Trophoblast cell (in vitro differentiated cells and primary cell): ENCODE data around the gene ZNF763.
"Not testable (repeated sequence)": the region's sequence is repeated elsewhere in the genome, so short reads cannot be mapped to it uniquely, and the experiment has no call there.

Source experiments
- DNase-seq, 2 donors: peaks; one replicate each; pipeline ENCODE4 v3.0.0-alpha.2; 2016
- H2AFZ ChIP-seq: 2 replicates; pipeline ENCODE4 v1.6.1; 2013; ENCODE audit warnings: low read length, moderate library complexity, mild to moderate bottlenecking; ENCODE audit not compliant: insufficient read depth, poor library complexity
- H2AK5ac ChIP-seq: 2 replicates; pipeline ENCODE4 v1.6.1; 2013; ENCODE audit warnings: mild to moderate bottlenecking, low read length
- H2BK120ac ChIP-seq: 2 replicates; pipeline ENCODE4 v1.6.1; 2013; ENCODE audit warnings: low read length, mild to moderate bottlenecking, moderate library complexity; ENCODE audit not compliant: insufficient read depth, poor library complexity
- H2BK12ac ChIP-seq: 2 replicates; pipeline ENCODE4 v1.6.1; 2013; ENCODE audit warnings: mild to moderate bottlenecking, low read length, moderate library complexity
- H2BK5ac ChIP-seq: 2 replicates; pipeline ENCODE4 v1.6.1; 2013; ENCODE audit warnings: low read length, low read depth, moderate library complexity, mild to moderate bottlenecking; ENCODE audit not compliant: poor library complexity
- H3K14ac ChIP-seq: 2 replicates; pipeline ENCODE4 v1.6.1; 2013; ENCODE audit warnings: mild to moderate bottlenecking, low read length
- H3K18ac ChIP-seq: 2 replicates; pipeline ENCODE4 v1.6.1; 2013; ENCODE audit warnings: mild to moderate bottlenecking, low read length
- H3K23ac ChIP-seq: 2 replicates; pipeline ENCODE4 v1.6.1; 2013; ENCODE audit warnings: low read length
- H3K27ac ChIP-seq: 2 replicates; pipeline ENCODE4 v1.5.1; 2013; ENCODE audit warnings: low read depth, mild to moderate bottlenecking, inconsistent platforms, low read length, moderate library complexity
- H3K27me3 ChIP-seq: 2 replicates; pipeline ENCODE4 v1.6.1; 2013; ENCODE audit warnings: inconsistent platforms, mild to moderate bottlenecking, low read length, moderate library complexity; ENCODE audit not compliant: insufficient read depth
- H3K36me3 ChIP-seq, 2 experiments: 1 replicate in 1 of 2; 2 replicates in 1 of 2; pipeline ENCODE4 v1.6.1; 2013; ENCODE audit warnings: low read length in 2 of 2, mild to moderate bottlenecking in 2 of 2, moderate library complexity in 1 of 2; ENCODE audit not compliant: insufficient read depth in 2 of 2, control insufficient read depth in 1 of 2
- H3K4ac ChIP-seq: 2 replicates; pipeline ENCODE4 v1.6.1; 2013; ENCODE audit warnings: low read depth, mild to moderate bottlenecking, low read length, moderate library complexity
- H3K4me1 ChIP-seq, 2 experiments: 1 replicate in 1 of 2; 2 replicates in 1 of 2; pipeline ENCODE4 v1.6.1; 2013; ENCODE audit warnings: low read length in 2 of 2, mild to moderate bottlenecking in 2 of 2, moderate library complexity in 1 of 2; ENCODE audit not compliant: insufficient read depth in 2 of 2, control insufficient read depth in 1 of 2
- H3K4me2 ChIP-seq: 2 replicates; pipeline ENCODE4 v1.6.1; 2013; ENCODE audit warnings: inconsistent platforms, mild to moderate bottlenecking, low read length, moderate library complexity
- H3K4me3 ChIP-seq: 2 replicates; pipeline ENCODE4 v1.5.1; 2013; ENCODE audit warnings: mild to moderate bottlenecking, low read depth, low read length, inconsistent platforms
- H3K79me1 ChIP-seq: one replicate; pipeline ENCODE4 v1.6.1; 2013; ENCODE audit warnings: low read length
- H3K79me2 ChIP-seq: 2 replicates; pipeline ENCODE4 v1.6.1; 2013; ENCODE audit warnings: low read length, mild to moderate bottlenecking; ENCODE audit not compliant: control insufficient read depth, insufficient read depth, poor library complexity
- H3K9ac ChIP-seq: 2 replicates; pipeline ENCODE4 v1.6.1; 2013; ENCODE audit warnings: mild to moderate bottlenecking, low read length
- H3K9me3 ChIP-seq: 2 replicates; pipeline ENCODE4 v1.6.1; 2013; ENCODE audit warnings: low read depth, mild to moderate bottlenecking, control low read depth, inconsistent platforms, low read length; ENCODE audit not compliant: insufficient read depth
- H4K12ac ChIP-seq: 2 replicates; pipeline ENCODE4 v1.6.1; 2013; ENCODE audit warnings: low read depth, mild to moderate bottlenecking, low read length, moderate library complexity
- H4K8ac ChIP-seq: 2 replicates; pipeline ENCODE4 v1.6.1; 2013; ENCODE audit warnings: low read depth, mild to moderate bottlenecking, low read length, moderate library complexity
- H4K91ac ChIP-seq: one replicate; pipeline ENCODE4 v1.6.1; 2013; ENCODE audit warnings: low read depth, mild to moderate bottlenecking, low read length, moderate library complexity
- WGBS: extraction: QIAGEN DNeasy Blood & Tissue Kit; methylation state at CpG from one replicate; pipeline ENCODE4 v1.1.7; 2013; ENCODE audit warnings: missing lambda C conversion rate; ENCODE audit not compliant: insufficient read length, insufficient coverage; ENCODE audit errors: extremely low coverage; 5-methylcytosine and 5-hydroxymethylcytosine counted together

ZNF763 gene

GRCh38 chr19:11944656-11945055 is 20.2 kb upstream of the ZNF763 start:
- no peak overlapping the region for H3K4me3 ChIP-seq
- H3K4me2 ChIP-seq = no peak overlapping the region
- peak; percentile 53 to 67 for DNase-seq
- no peak overlapping the region for H3K18ac ChIP-seq
- no peaks in the 10 kb centered on the region for H3K4me1 ChIP-seq
- no peaks in the 10 kb centered on the region for H3K27me3 ChIP-seq
- no peaks in the 10 kb centered on the region for H3K79me1 ChIP-seq
- H3K4ac ChIP-seq = no peak overlapping the region
- no peak overlapping the region for H4K8ac ChIP-seq
- no peak overlapping the region for H3K23ac ChIP-seq
- no peak overlapping the region for H3K9ac ChIP-seq
- no peak overlapping the region for H2BK12ac ChIP-seq
- H3K36me3 ChIP-seq = peaks cover 28 to 39% of the 10 kb centered on the region in 2 experiments
- no peak overlapping the region for H2AK5ac ChIP-seq
- no CpG with 5 or more reads among the region's 4 CpGs for WGBS
- no peak overlapping the region for H2BK5ac ChIP-seq
- no peak overlapping the region for H2BK120ac ChIP-seq
- no peak overlapping the region for H3K27ac ChIP-seq
- H4K12ac ChIP-seq = no peak overlapping the region
- H2AFZ ChIP-seq = no peak overlapping the region
- peaks cover 41% of the 10 kb centered on the region for H3K9me3 ChIP-seq
- H3K79me2 ChIP-seq = no peaks in the 10 kb centered on the region
- H3K14ac ChIP-seq = no peak overlapping the region
- H4K91ac ChIP-seq = no peak overlapping the region

DNA sequence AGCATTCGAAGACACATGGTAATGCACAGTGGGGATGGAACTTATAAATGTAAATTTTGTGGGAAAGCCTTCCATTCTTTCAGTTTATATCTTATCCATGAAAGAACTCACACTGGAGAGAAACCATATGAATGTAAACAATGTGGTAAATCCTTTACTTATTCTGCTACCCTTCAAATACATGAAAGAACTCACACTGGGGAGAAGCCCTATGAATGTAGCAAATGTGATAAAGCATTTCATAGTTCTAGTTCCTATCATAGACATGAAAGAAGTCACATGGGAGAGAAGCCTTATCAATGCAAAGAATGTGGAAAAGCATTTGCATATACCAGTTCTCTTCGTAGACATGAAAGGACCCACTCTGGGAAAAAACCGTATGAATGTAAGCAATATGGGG is 16.2 kb upstream of the ZNF763 start:
- no peak overlapping the region for H3K23ac ChIP-seq
- WGBS = no CpG with 5 or more reads among the region's 3 CpGs
- H3K4me2 ChIP-seq = no peak overlapping the region
- no peak overlapping the region for H4K91ac ChIP-seq
- peaks cover 44% of the 10 kb centered on the region for H3K9me3 ChIP-seq
- DNase-seq = no peak
- H3K9ac ChIP-seq = no peak overlapping the region
- no peaks in the 10 kb centered on the region for H3K79me2 ChIP-seq
- no peaks in the 10 kb centered on the region for H3K4me1 ChIP-seq
- no peak overlapping the region for H2AK5ac ChIP-seq
- H3K79me1 ChIP-seq = no peaks in the 10 kb centered on the region
- H2BK120ac ChIP-seq = no peak overlapping the region
- peaks cover 31 to 55% of the 10 kb centered on the region in 2 experiments for H3K36me3 ChIP-seq
- H3K4me3 ChIP-seq = no peak overlapping the region
- no peaks in the 10 kb centered on the region for H3K27me3 ChIP-seq
- H3K18ac ChIP-seq = no peak overlapping the region
- H4K8ac ChIP-seq = no peak overlapping the region
- H2BK5ac ChIP-seq = no peak overlapping the region
- H4K12ac ChIP-seq = no peak overlapping the region
- H3K14ac ChIP-seq = no peak overlapping the region
- H3K4ac ChIP-seq = no peak overlapping the region
- no peak overlapping the region for H2BK12ac ChIP-seq
- no peak overlapping the region for H3K27ac ChIP-seq
- no peak overlapping the region for H2AFZ ChIP-seq

GRCh38 chr19:11949201-11949600 is 15.6 kb upstream of the ZNF763 start:
- Histone ChIP-seq H2BK12ac (no peak overlapping the region), H2BK120ac (no peak overlapping the region), H3K79me2 (no peaks in the 10 kb centered on the region), H3K4me1 (no peaks in the 10 kb centered on the region), H4K91ac (no peak overlapping the region), H3K4me3 (no peak overlapping the region), H3K14ac (no peak overlapping the region), H3K36me3 (peaks cover 29 to 53% of the 10 kb centered on the region in 2 experiments), H2BK5ac (no peak overlapping the region), H2AFZ (no peak overlapping the region), H3K4me2 (no peak overlapping the region), H2AK5ac (no peak overlapping the region), H4K8ac (no peak overlapping the region), H3K23ac (no peak overlapping the region), H3K9ac (no peak overlapping the region), H3K9me3 (peaks cover 41% of the 10 kb centered on the region), H3K27me3 (no peaks in the 10 kb centered on the region), H3K4ac (no peak overlapping the region), H3K18ac (no peak overlapping the region), H3K79me1 (no peaks in the 10 kb centered on the region), H3K27ac (no peak overlapping the region), H4K12ac (no peak overlapping the region)
- no CpG with 5 or more reads among the region's 4 CpGs for WGBS
- DNase-seq = no peak

GRCh38 chr19:11949614-11950080 is 15.2 kb upstream of the ZNF763 start:
- peaks cover 38% of the 10 kb centered on the region for H3K9me3 ChIP-seq
- H3K4ac ChIP-seq, H3K27me3 ChIP-seq, H3K79me2 ChIP-seq, H3K79me1 ChIP-seq, H2AFZ ChIP-seq, H4K91ac ChIP-seq, H3K4me1 ChIP-seq, H2BK12ac ChIP-seq, H4K12ac ChIP-seq, H2BK5ac ChIP-seq, DNase-seq, H3K27ac ChIP-seq, H4K8ac ChIP-seq, H3K18ac ChIP-seq, H2BK120ac ChIP-seq, H3K23ac ChIP-seq, H3K14ac ChIP-seq, H2AK5ac ChIP-seq, H3K4me2 ChIP-seq, H3K4me3 ChIP-seq, H3K9ac ChIP-seq: not testable (repeated sequence)
- peaks cover 25 to 48% of the 10 kb centered on the region in 2 experiments for H3K36me3 ChIP-seq
- no CpG with 5 or more reads among the region's 4 CpGs for WGBS
